Neural crest cell (in vitro differentiated cells): ENCODE results near the gene FAF1. TPM values are rescaled to one million over a fixed set of nuclear protein-coding genes. Genes with fewer than 3 reads are reported as not detected.

ENCODE experiments used
- DNase-seq: peaks from one replicate; pipeline ENCODE4 v3.0.0; 2021; ENCODE audit warnings: low read depth, mixed read lengths, low spot score
- H3K27ac Mint-ChIP-seq: one replicate; pipeline ENCODE4 v1.8.0; 2021; ENCODE audit warnings: mild to moderate bottlenecking, mixed read lengths; ENCODE audit not compliant: unreplicated experiment
- H3K27me3 Mint-ChIP-seq: 2 replicates; pipeline ENCODE4 v1.8.0; 2021; ENCODE audit warnings: low read depth, mild to moderate bottlenecking, mixed read lengths
- H3K36me3 Mint-ChIP-seq: 2 replicates; pipeline ENCODE4 v1.8.0; 2021; ENCODE audit warnings: low read depth, mild to moderate bottlenecking, mixed read lengths
- H3K4me1 Mint-ChIP-seq: 2 replicates; pipeline ENCODE4 v1.8.0; 2021; ENCODE audit warnings: mixed read lengths
- H3K4me3 Mint-ChIP-seq: one replicate; pipeline ENCODE4 v1.8.0; 2021; ENCODE audit warnings: mild to moderate bottlenecking, mixed read lengths
- H3K9me3 Mint-ChIP-seq: 2 replicates; pipeline ENCODE4 v1.8.0; 2021; ENCODE audit warnings: mixed read lengths
- total RNA-seq: library from RNA; stranded (reverse); gene quantifications from 2 replicates; pipeline ENCODE4 v1.2.1, GENCODE V29; 2021
- TF ChIP-seq, protein P1 (sequence below): fragments of 200-600 bp; sonication (generic); conservative IDR thresholded peaks from 2 replicates; pipeline ENCODE4 v1.5.0; 2021; ENCODE audit warnings: antibody characterized with exemption, mild to moderate bottlenecking

Gene FAF1
- total RNA-seq, 1 donor from 2014 or later, result 73.0 TPM

DNA sequence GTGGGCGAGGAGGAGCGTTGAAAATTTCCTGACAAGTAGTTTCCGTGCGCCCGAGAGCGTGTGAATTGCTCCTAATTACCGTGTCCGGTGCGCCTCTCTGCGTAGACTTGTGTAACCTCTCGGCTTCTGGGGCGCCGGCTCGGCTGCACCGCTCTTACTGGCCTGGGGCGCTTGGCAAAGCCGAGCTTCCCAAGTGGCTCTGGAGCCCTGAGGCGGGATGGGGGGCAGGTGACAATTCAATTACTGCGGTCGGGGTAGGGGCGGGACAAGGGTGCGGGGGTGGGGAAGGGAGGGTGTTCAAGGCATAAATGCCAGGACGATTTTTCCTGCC is 536.4 kb downstream of the FAF1 start:
- H3K27me3 Mint-ChIP-seq, result peaks cover 96% of the 10 kb centered on the region
- peaks cover 37% of the 10 kb centered on the region for H3K4me1 Mint-ChIP-seq
- no peaks in the 10 kb centered on the region for H3K9me3 Mint-ChIP-seq
- TF ChIP-seq, protein P1, sequence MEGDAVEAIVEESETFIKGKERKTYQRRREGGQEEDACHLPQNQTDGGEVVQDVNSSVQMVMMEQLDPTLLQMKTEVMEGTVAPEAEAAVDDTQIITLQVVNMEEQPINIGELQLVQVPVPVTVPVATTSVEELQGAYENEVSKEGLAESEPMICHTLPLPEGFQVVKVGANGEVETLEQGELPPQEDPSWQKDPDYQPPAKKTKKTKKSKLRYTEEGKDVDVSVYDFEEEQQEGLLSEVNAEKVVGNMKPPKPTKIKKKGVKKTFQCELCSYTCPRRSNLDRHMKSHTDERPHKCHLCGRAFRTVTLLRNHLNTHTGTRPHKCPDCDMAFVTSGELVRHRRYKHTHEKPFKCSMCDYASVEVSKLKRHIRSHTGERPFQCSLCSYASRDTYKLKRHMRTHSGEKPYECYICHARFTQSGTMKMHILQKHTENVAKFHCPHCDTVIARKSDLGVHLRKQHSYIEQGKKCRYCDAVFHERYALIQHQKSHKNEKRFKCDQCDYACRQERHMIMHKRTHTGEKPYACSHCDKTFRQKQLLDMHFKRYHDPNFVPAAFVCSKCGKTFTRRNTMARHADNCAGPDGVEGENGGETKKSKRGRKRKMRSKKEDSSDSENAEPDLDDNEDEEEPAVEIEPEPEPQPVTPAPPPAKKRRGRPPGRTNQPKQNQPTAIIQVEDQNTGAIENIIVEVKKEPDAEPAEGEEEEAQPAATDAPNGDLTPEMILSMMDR, result no peak
- H3K36me3 Mint-ChIP-seq, result peaks cover 6% of the 10 kb centered on the region
- no peak for DNase-seq
- H3K27ac Mint-ChIP-seq, result no peak overlapping the region
- peak overlapping the region; percentile 86 for H3K4me3 Mint-ChIP-seq

DNA sequence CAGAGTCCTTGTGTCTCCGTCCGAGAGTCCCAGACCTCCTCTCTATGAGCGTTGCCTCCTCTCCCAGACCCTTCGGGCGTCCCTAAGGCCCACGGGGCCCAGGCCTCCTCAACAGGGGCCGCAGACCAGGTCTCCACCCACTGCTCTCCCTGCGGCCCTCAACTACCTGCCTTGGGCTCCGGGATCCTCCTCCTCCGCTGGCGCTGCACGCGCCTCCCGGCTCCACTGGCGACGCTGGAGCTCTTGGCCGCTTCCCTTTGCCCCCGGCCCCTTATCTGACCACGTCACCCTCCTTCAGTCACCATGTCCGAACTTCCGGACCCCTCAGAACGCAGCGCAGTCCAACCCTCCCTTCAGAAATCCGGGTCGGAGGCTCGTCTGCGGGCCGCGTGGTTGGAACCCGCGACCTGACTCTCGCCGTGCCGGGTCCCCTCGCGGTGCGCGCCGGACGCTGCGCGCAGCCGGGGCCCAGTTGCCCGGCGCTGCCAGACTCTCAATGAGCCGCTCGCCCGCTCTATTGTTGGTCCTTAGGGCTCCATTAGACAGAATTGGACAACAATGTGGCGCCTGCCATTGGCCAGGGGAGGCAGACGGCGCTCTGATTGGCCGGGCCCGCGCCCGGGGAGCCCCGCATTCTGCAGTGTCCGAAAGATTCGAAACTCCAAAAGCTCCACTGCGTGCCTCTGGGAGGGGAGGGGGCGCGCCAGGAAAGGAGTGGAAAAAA is 537.0 kb downstream of the FAF1 start, which contains the start of gene DMRTA2:
Gene DMRTA2 (minus strand): TSS at position 498 of the 724 bp plus-strand sequence. CDS start 1,907 bp downstream, outside the sequence.
- Mint-ChIP-seq H3K4me3 (peak within 1 kb of the TSS; percentile 86), H3K4me1 (peaks cover 37% of the 10 kb centered on the region), H3K27ac (no peak within 1 kb of the TSS), H3K27me3 (peaks cover 96% of the 10 kb centered on the region), H3K36me3 (peaks cover 3% of the 10 kb centered on the region), H3K9me3 (no peaks in the 10 kb centered on the region)
- DNase-seq, result no peak
- TF ChIP-seq, protein P1, result no peak

DNA sequence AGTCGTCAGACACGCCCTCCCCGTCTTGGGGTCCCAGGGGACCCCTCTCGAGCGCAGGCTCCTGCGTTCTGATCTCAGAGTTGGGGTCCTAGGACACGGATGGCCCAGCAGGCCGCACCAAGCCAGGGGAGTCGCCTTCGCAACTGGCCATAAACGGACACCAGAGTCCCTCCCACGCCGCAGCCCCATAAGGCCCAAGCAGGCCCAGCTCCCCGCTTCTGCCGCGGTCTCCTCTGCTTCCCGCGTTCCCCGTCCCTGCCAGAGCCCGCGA is 537.5 kb downstream of the FAF1 start:
- no peak overlapping the region for H3K27ac Mint-ChIP-seq
- peaks cover 96% of the 10 kb centered on the region for H3K27me3 Mint-ChIP-seq
- H3K36me3 Mint-ChIP-seq, result peaks cover 2% of the 10 kb centered on the region
- H3K4me1 Mint-ChIP-seq, result peaks cover 37% of the 10 kb centered on the region
- no peaks in the 10 kb centered on the region for H3K9me3 Mint-ChIP-seq
- H3K4me3 Mint-ChIP-seq, result peak overlapping the region; percentile 86
- TF ChIP-seq, protein P1, result no peak
- DNase-seq, result no peak

DNA sequence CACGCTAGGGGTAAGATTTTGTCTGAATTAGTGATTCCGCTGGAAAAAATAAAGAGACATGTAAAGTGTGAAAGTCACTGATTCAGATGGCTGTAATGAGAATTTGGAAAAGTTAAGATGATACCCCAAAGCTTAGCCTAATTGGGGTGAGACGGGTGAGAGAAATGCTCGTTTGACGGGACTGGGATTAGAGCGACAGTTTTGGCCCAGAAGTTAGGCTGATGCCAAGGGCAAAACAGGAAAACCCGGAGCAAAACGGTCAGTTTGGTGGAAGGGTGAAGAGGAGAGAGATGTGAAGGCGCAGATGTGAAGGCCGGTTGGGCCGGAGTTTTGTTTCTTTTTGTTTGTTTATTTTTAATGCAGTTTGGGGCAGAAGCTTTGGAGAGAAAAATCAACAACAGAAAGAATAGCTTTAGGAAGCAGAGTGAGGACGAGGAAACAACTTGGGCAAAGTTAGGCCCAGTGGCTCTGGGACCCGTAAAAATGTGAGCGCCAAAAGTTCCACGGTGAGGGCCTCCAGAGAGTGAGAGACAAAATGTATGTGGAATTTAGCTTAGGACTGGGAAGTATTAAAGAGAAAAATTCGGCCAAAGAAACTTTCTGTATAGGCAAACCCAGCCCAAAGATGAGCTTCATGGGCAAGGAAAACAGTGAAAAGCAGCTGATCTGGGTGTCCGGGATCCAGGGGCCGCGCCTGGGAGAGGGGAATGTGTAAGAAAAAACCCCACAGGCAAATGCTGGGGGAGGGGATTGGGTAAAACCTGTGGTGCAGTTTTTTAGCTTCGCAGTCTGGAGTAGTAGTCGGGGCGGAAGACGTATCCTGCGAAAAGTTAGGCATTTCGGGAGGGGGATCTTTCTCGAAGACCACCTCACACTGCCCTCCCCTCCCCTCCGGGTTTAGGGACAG is 538.0 kb downstream of the FAF1 start:
- H3K27ac Mint-ChIP-seq, result no peak overlapping the region
- no peak for DNase-seq
- H3K4me1 Mint-ChIP-seq, result peaks cover 33% of the 10 kb centered on the region
- peaks cover 2% of the 10 kb centered on the region for H3K36me3 Mint-ChIP-seq
- H3K4me3 Mint-ChIP-seq, result peak overlapping the region; percentile 42
- H3K27me3 Mint-ChIP-seq, result peaks cover 96% of the 10 kb centered on the region
- TF ChIP-seq, protein P1, result no peak
- H3K9me3 Mint-ChIP-seq, result no peaks in the 10 kb centered on the region

- Mint-ChIP-seq H3K9me3 (no peaks in the 10 kb centered on the region), H3K4me1 (peaks cover 35% of the 10 kb centered on the region), H3K4me3 (peak overlapping the region; percentile 14)
Measured at GRCh38 chr1:50421366-50421748, 538.7 kb downstream of the FAF1 start.

More at GRCh38 chr1:50421366-50421748, 538.7 kb downstream of the FAF1 start:
- H3K27ac Mint-ChIP-seq, result no peak overlapping the region
- peaks cover 96% of the 10 kb centered on the region for H3K27me3 Mint-ChIP-seq
- DNase-seq, result no peak
- H3K36me3 Mint-ChIP-seq, result peaks cover 6% of the 10 kb centered on the region
- TF ChIP-seq, protein P1, result no peak
